Esophagus squamous epithelium (tissue), 4 donors: ENCODE results near the gene FBXL17.

Experiments
- CTCF ChIP-seq, 6 experiments: fragments of 450-650 bp in 4 of 6; fragments of 200-600 bp in 2 of 6; sonication (generic) in 2 of 6; IDR thresholded peaks; one replicate each; pipeline ENCODE4 v1.5.1; 2016 to 2019; ENCODE audit warnings: antibody characterized with exemption in 6 of 6, mild to moderate bottlenecking in 4 of 6, moderate library complexity in 4 of 6
- POLR2A ChIP-seq, 4 donors: fragments of 450-650 bp; IDR thresholded peaks; one replicate each; pipeline ENCODE4 v1.6.1; 2017; ENCODE audit warnings: antibody characterized with exemption in 4 of 4, mild to moderate bottlenecking in 4 of 4, moderate library complexity in 3 of 4

- TF ChIP-seq CTCF (IDR thresholded peaks at IDR 0.05): no peak
- TF ChIP-seq POLR2A (IDR thresholded peaks at IDR 0.05): no peak
Measured at GRCh38 chr5:107831612-107832395, 550.1 kb downstream of the FBXL17 start.
